Measurements from ENCODE around the gene ASTN2.

DNA sequence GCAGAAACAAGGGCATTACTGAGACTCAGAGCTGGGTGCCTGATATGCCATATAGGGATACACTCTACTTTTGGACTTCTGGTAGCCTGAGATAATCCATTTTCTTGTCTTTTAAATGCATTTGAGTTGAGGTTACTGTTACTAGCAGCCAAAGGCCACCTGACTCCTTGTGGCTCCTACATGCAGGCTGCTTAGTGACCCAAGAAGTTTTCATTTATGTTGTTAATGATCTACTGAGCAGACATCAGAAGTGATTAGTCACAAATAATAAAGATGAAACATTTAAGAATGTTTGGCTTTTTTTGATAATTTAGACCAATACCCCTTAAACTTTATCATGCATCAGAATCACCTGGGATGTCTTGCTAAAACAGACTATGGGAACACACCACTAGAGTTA is 899.3 kb downstream of the ASTN2 start:
- TF ChIP-seq POLR2A (IDR thresholded peaks at IDR 0.05) (no peak), EP300 (IDR thresholded peaks at IDR 0.05) (no peak)
- TF ChIP-seq, protein P1, sequence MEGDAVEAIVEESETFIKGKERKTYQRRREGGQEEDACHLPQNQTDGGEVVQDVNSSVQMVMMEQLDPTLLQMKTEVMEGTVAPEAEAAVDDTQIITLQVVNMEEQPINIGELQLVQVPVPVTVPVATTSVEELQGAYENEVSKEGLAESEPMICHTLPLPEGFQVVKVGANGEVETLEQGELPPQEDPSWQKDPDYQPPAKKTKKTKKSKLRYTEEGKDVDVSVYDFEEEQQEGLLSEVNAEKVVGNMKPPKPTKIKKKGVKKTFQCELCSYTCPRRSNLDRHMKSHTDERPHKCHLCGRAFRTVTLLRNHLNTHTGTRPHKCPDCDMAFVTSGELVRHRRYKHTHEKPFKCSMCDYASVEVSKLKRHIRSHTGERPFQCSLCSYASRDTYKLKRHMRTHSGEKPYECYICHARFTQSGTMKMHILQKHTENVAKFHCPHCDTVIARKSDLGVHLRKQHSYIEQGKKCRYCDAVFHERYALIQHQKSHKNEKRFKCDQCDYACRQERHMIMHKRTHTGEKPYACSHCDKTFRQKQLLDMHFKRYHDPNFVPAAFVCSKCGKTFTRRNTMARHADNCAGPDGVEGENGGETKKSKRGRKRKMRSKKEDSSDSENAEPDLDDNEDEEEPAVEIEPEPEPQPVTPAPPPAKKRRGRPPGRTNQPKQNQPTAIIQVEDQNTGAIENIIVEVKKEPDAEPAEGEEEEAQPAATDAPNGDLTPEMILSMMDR (IDR thresholded peaks at IDR 0.05), result no peak
